ENCODE data around the gene AXIN1.

Gene AXIN1

DNA sequence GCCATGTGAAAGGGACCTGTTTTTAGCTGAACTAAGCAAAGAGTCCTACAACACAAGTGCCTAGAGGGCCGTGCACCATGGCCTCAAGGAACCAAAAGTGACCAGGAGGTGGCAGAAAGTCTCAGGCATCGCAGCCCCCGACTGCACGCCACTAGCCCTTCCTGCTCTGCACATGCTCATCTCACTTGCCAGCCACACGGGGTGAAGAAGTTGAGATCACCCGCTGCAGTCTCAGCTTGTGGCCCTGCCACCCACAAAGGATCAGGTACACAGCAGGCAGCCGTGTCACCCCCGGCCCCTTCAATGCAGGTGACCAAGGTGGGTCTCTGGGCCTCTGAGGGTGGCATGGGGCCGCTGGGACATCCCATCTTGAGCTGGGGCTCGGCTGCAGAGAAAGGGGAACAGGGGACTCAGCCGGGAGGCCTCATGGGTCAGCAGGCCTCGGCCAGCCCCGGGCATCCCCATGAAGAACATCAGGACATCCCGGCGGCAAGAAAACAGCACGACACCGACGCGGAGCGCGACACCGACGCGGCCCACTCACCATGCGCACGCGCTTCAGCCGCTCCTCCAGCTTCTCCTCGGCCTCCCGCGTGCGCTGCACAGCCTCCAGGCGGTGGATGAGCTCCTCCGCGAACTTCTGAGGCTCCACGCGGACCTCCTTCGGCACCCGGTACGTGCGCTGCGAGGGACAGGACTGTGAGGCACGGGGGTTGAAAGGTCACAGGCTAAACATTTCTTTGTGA lies 48.6 kb downstream of the AXIN1 start:
- DNase-seq (ENCODE audit: low spot score), result no peak

DNA sequence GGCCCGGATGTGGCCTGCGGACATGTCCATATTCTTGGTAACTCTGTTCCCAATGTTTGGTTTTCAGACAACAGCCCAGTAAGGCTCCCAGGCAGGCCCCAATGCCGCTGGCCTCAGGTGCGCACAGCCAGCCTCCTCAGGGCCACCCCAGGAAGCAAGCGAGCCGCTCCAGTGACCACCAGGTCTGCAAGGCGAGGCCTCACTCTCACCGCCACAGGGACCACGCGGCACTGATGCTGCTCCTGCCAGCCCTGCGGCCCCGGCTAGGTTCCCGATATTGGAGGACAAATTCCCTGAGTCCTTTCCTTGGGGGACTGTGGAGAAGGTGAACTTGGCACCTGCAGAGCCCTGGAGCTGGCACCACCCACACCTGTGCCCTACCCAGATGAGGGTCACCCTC lies 50.6 kb downstream of the AXIN1 start:
- DNase-seq (ENCODE audit: low spot score), result no peak

DNA sequence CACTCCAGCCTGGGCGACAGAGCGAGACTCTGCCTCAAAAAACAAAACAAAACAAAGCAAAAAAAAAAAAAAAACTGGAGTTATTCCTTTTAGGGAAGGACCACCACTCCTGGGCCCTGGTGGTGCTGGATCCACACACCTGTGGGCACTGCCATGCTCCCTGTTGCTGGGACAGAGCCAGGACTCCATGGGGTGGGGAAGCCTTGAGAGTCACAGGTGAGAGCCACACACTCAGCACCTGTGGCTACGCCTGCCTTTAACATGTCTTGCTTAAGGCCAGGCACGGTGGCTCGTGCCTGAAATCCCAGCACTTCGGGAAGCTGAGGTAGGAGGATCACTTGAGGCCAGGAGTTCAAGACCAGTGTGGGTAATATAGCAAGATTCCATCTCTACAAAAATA lies 51.3 kb downstream of the AXIN1 start:
- no peak for DNase-seq (ENCODE audit: low spot score)

DNA sequence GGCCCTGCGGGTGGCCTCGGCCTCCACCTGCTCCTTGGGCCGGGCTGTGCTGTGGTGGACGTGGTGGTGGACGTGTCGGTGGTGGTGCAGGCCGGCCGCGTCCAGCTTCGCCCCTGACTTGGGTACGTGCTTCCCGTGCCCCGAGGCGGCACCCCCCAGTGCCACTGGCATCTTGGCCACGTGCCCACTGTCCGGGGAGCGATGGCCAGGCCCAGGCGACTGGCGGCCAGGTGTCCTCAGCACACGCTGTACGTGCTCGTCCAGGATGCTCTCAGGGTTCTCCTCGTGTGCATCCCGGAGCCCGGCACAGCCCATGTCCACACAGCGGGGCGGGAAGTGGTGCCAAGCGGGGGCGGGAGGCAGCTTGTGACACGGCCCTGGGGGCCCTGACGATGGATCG lies 54.7 kb downstream of the AXIN1 start:
- DNase-seq (ENCODE audit: low spot score), result no peak

DNA sequence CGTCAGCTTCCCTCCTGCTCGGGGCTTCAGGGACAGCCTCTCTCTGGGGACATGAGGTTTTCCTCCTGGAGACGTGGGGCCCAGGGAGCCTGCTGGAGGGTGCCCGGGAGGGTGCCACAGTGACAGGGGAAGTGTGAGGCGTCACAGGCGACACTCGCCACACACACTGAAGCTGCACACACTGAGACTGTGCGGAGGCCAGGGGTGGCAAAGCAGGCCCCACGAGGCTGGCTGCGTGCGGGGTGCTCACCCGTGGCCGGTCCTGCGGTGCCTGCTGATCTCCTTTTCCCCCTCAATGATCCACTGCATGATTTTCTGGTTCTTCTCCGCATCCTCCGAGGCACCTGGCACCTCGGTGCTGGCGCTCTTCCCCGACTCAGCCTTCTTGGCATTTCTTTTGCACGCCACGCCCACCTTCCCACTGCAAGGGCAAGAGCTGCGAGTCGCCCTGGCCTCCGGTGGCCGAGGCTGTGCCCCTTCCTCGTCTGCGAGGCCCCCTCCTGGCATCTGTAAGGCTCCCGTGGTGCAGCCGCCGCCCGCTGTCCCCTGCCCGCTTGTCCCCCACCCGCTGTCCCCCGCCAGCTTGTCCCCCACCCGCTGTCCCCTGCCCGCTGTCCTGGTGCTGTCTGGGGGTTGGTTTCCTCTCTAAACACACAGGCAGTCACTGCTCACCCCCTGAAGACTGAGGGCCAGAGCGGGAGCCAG lies 55.6 kb downstream of the AXIN1 start:
- no peak for DNase-seq (ENCODE audit: low spot score)

DNA sequence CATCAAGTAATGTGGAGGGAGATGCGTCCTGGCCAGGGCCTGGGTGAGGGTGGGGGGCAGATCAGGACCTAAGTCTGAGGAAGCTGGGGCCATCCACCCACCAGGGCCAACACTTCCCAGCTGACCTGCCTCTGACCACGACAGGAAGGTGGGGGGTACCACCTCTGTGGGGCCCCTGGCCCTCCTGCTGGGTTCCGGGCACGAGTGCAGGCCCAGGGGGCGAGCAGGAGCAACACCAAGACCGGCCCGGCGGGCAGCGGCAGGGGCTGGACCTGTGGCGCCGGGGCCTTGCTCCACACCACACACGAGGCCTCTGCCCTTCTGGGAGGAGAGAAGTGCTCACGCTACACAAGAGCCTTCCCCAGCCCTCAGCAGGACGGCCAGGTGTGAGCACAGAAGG lies 56.2 kb downstream of the AXIN1 start:
- DNase-seq (ENCODE audit: low spot score), result no peak

DNA sequence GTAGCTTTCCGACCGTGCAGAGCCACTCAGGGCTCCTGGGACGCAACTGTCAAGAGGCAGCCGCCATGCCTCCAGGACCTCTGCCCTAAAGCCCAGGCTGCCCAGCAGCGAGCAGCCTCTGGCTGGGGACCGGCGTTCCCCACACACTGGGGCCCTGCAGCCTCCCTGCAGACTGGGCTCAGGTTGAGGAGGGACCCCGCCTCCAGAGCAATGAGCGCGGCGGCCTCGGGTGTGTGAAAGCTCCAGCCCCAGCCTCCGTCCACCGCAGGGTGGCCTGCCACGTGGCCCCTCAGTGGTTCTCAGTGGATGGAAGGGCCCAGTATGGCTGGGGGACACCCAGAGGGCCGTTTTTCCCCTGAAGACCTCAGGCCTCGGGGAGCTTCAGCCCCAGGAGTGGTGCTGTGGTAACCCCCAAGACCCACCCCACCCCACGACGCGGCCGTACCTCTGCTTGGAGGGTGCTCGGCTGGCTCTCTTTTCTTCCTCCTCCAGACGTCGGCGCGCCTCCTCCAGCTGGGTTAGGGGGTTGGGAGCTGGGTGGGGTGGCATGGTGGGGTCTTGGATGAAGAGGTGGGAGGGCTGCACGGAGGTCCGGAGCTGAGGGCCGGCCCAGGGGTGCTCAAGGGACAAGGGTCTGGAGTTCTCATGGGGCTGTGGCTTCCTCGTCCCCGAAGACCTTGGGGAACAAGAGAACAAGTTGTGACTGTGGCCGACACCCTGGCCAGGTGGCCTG lies 59.3 kb downstream of the AXIN1 start:
- no peak for DNase-seq (ENCODE audit: low spot score)

DNA sequence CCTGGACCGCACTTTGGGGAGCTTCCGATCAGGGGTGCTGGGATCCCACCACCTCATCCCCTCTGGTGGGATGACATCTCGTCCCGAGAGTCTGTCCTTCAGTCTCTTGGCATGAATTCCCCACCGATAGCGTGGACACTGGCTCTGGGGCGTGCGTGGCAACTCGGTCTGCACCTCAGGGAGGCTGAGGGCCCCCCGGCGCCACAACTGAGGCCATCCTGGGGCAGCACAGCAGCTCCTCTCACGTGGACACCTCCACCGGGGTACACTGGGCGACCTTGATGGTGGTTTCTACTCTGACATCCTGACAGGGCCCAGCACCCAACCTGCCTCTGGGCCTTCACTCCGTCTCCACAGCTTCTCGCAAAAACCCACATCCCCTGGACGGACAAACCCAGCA lies 61.0 kb downstream of the AXIN1 start:
- DNase-seq (ENCODE audit: low spot score), result no peak

DNA sequence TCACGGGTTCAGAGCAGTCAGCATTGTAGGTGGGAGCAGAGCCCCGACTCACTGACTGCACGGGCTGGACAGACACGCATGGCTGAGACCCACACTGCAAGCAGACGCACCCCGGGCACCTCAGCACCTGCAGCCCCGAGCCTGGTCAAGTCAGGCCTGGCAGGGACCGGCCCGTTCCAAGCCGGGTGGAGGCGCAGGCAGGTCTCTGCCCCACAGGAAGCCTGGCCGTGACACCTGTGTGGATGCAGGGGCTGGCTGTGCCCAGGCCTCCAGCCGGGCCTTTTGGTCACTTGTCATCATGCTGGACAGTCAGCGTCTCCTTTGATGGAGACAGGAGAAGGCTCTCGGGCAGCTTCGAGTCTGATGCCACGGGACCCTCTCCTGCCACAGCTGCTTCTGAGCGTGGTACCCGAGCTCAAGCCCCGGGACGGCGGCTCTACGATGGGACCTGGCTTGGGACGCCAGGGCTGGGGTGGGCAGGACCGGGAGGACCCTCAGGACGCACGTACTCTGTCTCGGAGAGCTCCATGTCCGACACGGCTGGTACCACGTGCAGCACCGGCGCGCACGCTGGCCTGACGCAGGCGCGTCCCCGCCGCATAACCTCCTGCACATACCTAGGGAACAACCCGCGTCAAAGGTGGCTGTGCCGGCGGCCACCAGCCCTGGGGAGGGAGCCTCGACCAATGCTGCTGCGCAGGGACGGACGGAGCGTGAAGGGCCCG lies 61.7 kb downstream of the AXIN1 start:
- DNase-seq (ENCODE audit: low spot score), result no peak

DNA sequence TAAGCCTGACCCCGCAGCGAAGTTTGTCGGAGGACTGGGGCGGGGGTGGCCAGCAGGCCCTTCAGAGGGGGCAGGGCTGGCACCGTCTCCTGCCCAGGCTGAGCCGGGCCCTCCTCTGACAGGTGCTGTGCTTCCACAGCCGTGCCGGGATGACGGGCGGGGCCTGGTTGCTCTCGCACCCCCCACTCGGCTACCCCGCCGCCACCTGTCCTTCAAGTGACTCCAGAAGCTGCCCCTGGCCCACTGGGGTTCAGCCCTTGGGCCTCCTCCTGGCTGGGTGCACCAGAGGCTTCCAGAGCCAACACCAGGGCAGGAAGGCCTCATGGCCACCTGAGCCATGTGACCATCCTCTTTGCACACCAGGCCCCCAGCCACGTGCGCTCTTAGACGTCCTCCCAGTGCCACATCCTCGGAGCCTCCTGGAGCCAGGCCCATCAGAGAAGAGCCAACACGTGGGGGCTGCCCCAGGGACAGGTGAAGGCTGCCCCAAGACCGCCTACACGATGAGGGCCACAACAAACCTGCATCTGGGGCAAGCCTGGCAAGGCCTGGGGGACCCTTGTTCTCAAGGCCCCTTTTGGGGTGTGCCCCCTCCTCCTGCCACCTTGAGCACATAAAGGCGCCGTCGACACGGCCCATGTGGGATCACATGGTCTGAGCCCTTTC lies 62.4 kb downstream of the AXIN1 start:
- DNase-seq (ENCODE audit: low spot score), result no peak

DNA sequence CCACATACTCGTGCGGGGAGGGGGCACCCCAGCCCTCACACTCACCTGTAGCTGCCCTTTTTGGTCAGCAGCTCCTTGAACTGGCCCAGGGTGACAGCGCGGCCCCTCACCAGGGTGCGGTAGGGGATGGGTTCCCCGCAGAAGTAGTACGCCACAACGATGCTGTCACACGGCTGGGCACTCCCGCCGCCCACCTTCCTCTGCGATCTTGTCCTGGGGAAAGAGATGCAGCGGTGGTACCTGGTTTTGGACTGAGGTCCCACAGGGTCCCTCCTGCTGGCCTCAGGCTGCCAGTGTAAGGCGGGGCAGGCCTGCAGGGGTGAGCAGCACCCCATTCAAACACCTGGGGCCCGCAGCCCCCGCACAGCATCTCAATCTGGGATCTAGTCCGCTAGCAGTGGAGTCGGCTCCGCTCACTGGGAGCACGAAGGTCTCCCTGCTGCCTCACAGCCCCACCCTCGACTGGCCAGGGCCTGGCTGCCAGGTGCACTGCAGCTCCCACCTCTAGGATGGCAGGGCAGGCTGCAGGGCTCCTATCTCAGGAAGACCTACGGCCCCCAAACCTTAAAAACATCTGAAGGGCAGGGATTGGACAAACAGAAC lies 63.0 kb downstream of the AXIN1 start:
- DNase-seq (ENCODE audit: low spot score), result no peak

DNA sequence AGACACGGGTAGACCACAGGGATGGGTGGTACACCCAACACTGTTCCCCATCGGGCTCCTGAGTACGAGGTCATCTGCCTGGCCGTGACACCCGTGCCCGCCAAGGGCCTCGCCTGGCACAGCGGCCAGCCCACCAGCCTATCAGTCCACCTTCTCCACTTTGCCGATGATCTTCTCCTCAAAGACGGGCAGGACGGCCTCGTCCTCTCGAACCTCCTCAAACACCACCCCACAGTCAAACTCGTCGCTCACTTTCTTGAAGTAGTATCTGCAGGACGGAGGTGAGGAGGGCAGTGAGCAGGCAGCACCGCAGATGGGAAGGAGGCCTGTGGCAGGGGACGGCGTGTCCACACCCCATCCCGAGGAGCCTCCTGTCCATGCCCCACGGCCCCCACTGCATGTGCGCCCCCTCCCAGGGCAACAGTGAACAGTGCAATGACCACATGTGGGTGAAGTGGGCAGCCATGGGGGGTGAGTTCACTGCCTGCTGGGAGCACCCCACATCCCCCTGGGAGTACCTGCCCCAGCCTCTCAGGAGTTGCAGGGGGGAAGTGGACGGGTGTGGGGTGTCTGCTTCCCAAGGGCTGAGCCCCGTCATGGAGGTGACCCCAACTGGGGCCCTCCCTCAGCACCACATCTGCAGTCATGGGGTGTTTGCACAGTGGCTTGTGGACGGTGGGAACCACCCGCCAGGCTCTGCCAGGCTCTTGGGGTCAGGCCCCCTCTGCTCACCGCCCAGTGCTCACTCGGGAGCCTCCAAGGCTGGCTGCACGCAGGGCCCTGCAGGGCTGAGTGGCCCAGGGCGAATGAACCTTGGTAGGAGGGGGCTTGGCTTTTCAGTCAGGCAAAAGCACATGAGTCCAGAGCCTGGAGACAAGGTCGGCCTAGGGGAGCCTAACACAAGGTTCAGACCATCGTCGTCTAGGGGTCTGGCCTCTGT lies 64.3 kb downstream of the AXIN1 start:
- no peak for DNase-seq (ENCODE audit: low spot score)

DNA sequence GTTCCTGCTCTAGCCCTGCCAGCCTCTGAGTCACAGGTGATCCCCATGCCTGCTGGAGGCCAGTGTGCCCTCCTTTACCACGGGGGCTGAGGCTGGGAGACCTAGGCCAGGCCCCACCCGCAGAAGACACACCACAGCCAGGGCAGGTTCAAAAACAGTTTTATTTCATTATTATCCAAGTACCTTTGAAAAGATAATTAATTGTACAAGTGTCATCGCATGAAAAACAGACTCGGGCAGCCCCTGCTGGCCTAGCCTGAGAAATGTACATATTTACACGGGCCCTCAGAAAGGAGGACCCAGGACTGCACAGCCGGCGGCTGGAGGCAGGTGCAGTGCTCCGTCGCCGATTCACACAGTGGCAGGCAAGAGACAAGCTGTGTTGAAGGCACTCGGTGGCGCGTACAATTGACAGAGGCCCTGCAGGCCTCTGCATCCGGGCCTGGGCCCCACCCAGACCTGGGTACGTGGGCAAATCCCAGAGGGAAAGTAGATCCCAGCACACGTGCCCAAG lies 65.2 kb downstream of the AXIN1 start:
- no peak for DNase-seq (ENCODE audit: low spot score)

DNA sequence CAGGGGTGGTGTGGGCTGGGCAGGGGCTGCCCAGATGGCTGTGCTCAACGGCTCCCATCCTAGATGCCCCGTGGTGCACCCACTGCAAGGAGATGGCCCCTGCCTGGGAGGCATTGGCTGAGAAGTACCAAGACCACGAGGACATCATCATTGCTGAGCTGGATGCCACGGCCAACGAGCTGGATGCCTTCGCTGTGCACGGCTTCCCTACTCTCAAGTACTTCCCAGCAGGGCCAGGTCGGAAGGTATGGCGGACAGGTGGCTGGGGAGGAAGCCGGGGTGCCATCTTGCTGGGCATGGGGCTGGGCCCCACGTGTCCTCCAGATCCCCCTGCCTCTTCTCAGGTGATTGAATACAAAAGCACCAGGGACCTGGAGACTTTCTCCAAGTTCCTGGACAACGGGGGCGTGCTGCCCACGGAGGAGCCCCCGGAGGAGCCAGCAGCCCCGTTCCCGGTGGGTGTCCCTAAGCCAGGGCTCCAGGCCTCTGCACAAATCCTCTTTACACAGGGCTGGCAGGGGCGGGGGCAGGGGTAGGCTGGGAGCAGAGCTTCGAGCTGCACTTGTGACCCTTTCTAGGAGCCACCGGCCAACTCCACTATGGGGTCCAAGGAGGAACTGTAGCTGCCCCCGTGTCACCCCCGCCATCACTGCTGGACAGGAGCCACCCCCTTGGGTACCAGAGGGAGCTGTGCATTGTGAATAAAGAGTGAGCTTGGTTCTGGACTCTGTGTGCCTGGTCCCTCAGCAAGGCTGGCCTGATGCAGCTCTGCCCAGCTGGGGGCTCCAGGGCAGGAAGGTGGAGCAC lies 65.8 kb downstream of the AXIN1 start:
- DNase-seq (ENCODE audit: low spot score), result no peak

DNA sequence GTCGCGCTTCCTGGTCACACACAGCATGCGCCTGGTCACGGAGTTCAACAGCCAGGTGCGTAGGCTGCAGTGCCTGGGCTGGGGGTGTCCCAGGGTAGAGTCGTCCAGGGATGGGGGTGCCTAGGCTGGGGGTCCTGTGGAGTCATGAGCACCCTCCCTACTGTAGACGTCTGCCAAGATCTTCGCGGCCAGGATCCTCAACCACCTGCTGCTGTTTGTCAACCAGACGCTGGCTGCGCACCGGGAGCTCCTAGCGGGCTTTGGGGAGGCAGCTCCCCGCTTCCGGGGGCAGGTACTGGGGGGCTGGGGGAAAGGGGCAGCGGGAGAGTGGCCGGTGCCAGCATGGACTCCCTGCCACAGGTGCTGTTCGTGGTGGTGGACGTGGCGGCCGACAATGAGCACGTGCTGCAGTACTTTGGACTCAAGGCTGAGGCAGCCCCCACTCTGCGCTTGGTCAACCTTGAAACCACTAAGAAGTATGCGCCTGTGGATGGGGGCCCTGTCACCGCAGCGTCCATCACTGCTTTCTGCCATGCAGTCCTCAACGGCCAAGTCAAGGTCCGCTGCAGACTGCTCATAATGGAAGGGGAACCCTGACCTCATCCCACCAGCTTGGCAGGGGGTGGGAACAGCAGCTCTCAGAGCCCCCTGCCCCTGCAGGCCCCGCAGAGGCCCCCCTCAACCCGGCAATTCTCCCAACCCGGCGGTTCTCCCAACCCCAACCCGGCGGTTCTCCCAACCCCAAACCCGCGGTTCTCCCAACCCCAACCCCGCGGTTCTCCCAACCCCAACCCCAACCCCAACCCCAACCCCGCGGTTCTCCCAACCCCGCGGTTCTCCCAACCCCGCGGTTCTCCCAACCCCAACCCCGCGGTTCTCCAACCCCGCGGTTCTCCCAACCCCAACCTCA lies 67.1 kb downstream of the AXIN1 start:
- DNase-seq (ENCODE audit: low spot score), result no peak

DNA sequence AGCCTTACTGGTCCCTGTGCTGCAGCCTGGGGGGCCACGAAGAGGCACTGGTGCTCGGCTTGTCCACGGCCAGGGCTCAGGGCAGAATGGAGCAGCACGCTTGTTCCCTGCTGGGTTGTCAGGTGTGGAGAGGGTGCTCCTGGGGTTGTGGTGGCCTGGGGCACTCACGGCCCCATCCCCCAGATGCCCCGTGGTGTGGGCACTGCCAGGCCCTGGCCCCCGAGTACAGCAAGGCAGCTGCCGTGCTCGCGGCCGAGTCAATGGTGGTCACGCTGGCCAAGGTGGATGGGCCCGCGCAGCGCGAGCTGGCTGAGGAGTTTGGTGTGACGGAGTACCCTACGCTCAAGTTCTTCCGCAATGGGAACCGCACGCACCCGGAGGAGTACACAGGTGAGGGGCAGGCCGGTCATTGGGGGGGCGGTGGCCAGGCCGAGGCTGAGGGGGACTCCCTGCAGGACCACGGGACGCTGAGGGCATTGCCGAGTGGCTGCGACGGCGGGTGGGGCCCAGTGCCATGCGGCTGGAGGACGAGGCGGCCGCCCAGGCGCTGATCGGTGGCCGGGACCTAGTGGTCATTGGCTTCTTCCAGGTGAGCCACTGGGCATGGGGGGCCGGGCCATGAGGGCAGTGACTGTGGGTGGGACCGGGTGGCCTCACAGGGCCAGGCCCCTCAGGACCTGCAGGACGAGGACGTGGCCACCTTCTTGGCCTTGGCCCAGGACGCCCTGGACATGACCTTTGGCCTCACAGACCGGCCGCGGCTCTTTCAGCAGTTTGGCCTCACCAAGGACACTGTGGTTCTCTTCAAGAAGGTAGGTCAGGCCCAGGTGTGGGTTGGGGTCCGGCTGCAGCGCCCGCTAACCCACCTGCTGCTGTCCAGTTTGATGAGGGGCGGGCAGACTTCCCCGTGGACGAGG lies 68.1 kb downstream of the AXIN1 start:
- no peak for DNase-seq (ENCODE audit: low spot score)
